Umbilical cord (tissue), 2 donors: ENCODE results near the gene TMEM186. TPM values are rescaled to one million over a fixed set of nuclear protein-coding genes. Genes with fewer than 3 reads are reported as not detected.
"Not testable (repeated sequence)": the region's sequence is repeated elsewhere in the genome, so short reads cannot be mapped to it uniquely, and the experiment has no call there.

Experiments
- DNase-seq: peaks from one replicate; pipeline ENCODE4 v3.0.0-alpha.2; 2015; ENCODE audit warnings: low spot score
- total RNA-seq: library from RNA; depleted of rRNA; stranded (reverse); fragments of >200 nt; gene quantifications from one replicate; pipeline ENCODE4 v1.2.3, GENCODE V29; 2014; ENCODE audit warnings: low replicate concordance; ENCODE audit not compliant: insufficient read depth

Gene TMEM186
- total RNA-seq, result 3.9 TPM

- peak; percentile 99 for DNase-seq
These were observed at the start of gene TMEM186, which contains the start of gene PMM2 for GRCh38 chr16:8797364-8798173. Gene TMEM186 (minus strand): TSS chr16:8797639. CDS start chr16:8797614, 25 bp downstream. Gene PMM2 (plus strand): TSS chr16:8797839. CDS start chr16:8797883, 44 bp downstream.

DNA sequence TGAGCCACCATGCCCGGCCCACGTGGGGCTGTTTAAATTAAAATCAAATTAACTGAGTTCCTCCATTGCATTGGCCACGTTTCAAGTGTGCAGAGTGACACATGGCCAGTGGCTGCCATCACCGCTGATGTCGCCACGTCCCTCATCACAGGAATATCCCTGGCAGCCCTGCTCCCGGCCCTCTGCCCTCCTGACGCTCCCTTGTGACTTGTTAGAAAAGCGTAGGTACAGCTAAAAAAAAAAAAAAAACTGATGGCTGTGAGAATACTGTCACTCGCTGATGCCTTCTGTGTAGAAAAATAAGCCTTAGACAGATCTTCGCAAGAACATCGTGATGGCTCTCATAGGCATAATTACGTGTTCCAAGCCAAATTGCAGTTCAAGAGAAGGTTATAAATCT lies 49.7 kb upstream of the TMEM186 start:
- no peak for DNase-seq

DNA sequence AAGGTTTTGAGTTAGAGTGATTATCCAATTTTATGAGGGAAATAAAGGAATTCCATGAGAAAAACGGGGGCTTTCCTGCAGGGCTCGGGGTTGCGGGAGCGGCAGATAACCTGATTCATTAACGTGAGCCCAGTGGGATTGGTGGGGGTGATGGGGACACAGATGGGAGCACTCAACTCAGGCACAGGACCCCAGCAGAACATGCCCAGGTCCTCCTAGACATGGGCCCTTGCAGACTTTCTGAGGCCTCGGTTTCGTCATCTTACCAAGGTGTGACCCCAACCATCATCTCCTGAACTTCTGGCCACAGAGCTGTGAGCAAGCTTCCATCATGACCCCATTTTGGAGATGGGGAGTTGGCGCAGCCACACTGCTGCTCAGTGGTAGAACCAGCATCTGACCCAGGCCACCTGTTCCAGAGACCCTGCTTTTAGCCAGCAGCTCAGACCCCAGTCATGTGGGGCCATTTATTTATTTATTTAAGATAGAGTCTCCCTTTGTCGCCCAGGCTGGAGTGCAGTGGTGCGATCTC lies 49.0 kb upstream of the TMEM186 start:
- DNase-seq, result no peak

DNA sequence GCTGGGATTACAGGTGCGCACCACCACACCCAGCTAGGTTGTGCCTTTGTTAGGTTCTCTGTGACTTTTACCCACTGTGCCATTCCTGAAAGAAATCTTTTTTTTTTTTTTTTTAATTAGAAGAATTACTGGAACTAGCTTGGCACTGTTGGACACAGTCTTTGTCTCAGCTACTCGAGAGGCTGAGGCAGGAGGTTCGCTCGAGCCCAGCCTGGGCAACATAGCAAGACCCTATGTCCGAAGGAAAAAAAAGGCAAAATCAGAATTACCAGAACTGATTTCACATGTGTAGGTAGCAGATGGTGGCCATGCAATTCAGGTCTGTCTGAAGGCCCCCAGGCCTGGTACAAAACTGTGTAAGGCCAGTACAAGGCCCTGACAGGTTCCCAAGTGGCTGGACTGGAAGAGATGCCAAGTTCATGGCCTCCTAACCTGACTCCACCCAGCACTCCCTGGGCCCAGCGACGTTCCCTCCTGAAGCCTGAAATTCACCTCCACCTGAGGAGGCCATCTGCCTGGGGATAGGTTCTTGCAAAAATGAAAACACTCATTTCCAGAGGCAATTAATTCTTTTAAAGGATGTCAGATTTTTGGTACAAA lies 48.4 kb upstream of the TMEM186 start:
- DNase-seq, result no peak

DNA sequence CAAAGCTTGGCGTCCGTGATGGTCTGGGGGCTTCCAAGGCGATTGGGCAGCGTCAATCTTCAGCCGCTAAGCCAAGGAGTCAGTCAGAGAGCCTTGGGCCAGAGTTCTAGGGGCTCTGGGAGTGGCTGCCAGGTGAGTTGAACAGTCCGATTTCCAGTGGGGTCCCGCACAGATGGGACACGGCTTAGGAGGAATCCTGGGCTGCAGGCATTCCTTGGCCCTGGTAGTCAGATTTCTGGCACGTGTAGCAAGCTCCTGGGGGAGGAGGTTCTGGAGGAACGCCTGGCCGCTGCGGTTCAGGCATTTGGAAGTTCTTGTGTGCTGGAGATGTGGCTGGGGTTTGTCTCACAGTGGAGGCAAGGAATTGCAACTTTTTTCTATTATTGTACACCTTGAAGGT lies 45.9 kb upstream of the TMEM186 start:
- DNase-seq, result not testable (repeated sequence)

- not testable (repeated sequence) for DNase-seq
These were observed 44.6 kb upstream of the TMEM186 start for GRCh38 chr16:8842016-8842415.

GRCh38 chr16:8837594-8837993 lies 40.2 kb upstream of the TMEM186 start:
- not testable (repeated sequence) for DNase-seq

- DNase-seq, result not testable (repeated sequence)
These were observed 39.4 kb upstream of the TMEM186 start for GRCh38 chr16:8836797-8837196.

- no peak for DNase-seq
These were observed 35.3 kb upstream of the TMEM186 start for GRCh38 chr16:8832717-8833105.

- no peak for DNase-seq
These were observed 34.7 kb upstream of the TMEM186 start for GRCh38 chr16:8831871-8832716.

GRCh38 chr16:8831450-8831849 lies 34.0 kb upstream of the TMEM186 start:
- DNase-seq, result no peak

DNA sequence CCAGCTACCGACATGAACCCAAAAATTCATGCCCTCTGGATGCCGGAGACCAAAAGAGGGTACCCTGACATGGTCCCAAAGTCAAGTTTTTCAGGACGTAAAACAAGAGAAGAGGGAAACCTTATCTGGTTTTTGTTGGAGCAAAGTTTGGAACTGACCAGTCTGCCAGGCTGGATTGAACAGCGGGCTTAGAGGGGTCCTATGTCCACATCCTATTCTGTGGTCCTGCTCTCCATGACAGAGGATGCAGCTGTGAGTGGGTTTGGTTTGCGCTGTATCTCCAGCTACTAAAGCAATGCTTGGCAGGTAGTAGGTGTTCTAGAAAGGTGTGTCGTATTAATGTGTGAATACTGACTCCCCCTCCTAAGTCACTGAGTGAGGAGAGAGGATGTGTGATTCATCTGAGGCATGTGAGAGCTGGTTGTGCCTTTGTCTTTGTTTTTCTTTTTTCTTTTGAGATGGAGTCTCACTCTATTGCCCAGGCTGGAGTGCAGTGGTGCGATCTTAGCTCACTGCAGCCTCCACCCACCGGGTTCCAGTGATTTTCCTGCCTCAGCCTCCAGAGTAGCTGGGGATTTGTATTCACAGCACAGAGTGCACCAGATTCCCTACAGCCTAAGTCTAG lies 31.2 kb upstream of the TMEM186 start:
- DNase-seq, result no peak

DNA sequence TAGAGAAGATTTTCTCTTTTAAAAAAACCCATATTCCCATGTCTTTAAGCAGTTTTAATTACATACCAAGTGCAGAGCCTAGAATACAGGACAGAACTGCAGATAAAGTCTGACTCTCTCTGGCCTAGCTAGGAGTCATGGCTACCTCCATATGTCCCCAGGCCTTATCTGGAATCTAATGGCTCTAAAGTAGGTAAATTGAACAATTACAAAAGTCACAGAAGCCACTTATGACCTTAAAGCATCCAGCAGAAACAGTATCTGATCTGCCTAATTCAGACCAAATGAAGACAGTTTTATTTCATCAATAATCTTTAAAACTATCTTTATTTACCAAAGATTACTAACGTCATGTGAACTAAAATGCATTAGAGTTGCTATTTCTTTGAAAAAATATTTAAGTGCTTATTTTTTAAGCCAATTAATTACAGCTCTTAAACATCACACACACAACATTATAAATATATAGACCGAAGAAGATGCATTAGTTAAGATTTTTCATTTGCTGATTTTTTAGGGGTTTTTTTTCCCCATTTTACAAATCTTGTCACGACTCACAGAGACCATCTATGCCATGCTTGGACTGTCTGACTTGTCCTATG lies 28.9 kb upstream of the TMEM186 start:
- DNase-seq, result no peak

- DNase-seq, result no peak
These were observed 25.0 kb upstream of the TMEM186 start for GRCh38 chr16:8822403-8822802.

- DNase-seq, result peak; percentile 51
These were observed 22.1 kb upstream of the TMEM186 start for GRCh38 chr16:8819411-8820034.

DNA sequence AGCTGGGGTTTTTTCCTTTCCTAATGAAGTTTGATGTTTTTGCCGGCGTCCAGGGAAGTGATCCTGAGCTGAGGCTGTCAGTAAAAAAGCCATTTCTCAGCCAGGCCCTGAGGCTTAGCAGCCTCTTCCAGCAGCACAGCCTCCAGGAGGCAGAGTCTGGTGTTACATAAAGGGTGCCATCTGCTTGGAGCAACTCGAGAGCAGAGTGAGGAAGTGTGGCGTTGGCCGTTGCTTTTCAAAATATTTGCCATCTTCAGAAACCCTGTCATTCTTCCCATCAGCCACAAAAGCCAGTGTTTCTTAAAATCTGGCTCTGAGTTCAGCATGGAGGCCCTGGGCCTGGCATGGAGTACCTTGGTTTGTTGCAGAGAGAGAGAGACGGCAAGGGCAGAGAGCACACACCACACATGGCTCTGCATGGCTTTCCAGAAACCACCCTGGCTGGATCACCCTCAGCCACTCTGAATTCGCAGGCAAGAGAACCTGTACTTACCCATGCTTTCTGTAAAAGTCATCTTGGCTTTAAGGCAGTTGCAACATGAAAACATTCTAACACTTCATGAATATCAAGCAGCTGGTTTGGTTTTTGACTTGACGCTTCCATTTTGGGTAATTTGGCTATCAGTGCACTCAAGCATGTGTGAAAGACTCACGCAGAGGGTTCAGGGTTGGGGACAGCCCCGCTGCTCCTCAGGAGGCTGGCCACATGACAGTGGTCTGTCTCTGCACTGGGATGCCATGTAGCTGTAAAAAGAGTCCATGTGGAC lies 21.2 kb upstream of the TMEM186 start:
- DNase-seq, result peak; percentile 15

GRCh38 chr16:8816967-8817655 lies 19.7 kb upstream of the TMEM186 start:
- no peak for DNase-seq

GRCh38 chr16:8814095-8814806 lies 16.8 kb upstream of the TMEM186 start:
- DNase-seq, result no peak
